CD14-positive monocyte (primary cell): Measurements from ENCODE around the gene GAS7. TPM values are rescaled to one million over a fixed set of nuclear protein-coding genes. Genes with fewer than 3 reads are reported as not detected.

Source experiments
- DNase-seq, 3 donors: peaks; one replicate each; pipeline ENCODE4 v3.0.0-alpha.2; 2011 to 2022
- H2AFZ ChIP-seq: 2 replicates; pipeline ENCODE4 v1.6.0; 2012; ENCODE audit warnings: mild to moderate bottlenecking, low read depth, low read length, inconsistent platforms; ENCODE audit not compliant: insufficient read depth, poor library complexity, severe bottlenecking
- H3K27ac ChIP-seq, 2 donors: 1 replicate in 1 of 2; 2 replicates in 1 of 2; pipeline ENCODE4 v1.5.1; 2012 to 2013; ENCODE audit warnings: low read length in 2 of 2, control low read depth in 1 of 2, inconsistent platforms in 1 of 2, low read depth in 1 of 2, mild to moderate bottlenecking in 1 of 2
- H3K27me3 ChIP-seq, 2 donors: one replicate each; pipeline versions ENCODE4 v1.6.0 to v1.6.1; 2011 to 2013; ENCODE audit warnings: low read length in 2 of 2; ENCODE audit not compliant: control insufficient read depth in 2 of 2, insufficient read depth in 2 of 2
- H3K36me3 ChIP-seq, 2 donors: replicated peaks in 1 of 2; 1 replicate in 1 of 2; 2 replicates in 1 of 2; pipeline versions ENCODE4 v1.5.1 to v1.6.1; 2012 to 2013; ENCODE audit warnings: low read length in 2 of 2, control low read depth in 1 of 2, inconsistent platforms in 1 of 2, mild to moderate bottlenecking in 1 of 2; ENCODE audit not compliant: insufficient read depth in 2 of 2, control insufficient read depth in 1 of 2
- H3K4me1 ChIP-seq, 2 donors: 1 replicate in 1 of 2; 2 replicates in 1 of 2; pipeline versions ENCODE4 v1.5.1 to v1.6.1; 2012 to 2013; ENCODE audit warnings: low read length in 2 of 2, control low read depth in 1 of 2, inconsistent platforms in 1 of 2, mild to moderate bottlenecking in 1 of 2, moderate library complexity in 1 of 2; ENCODE audit not compliant: insufficient read depth in 2 of 2, control insufficient read depth in 1 of 2
- H3K4me2 ChIP-seq: replicated peaks from 2 replicates; pipeline ENCODE3; 2012; ENCODE audit warnings: low read length, moderate library complexity, mild to moderate bottlenecking; ENCODE audit not compliant: poor library complexity, severe bottlenecking; ENCODE audit errors: extremely low read depth
- H3K4me3 ChIP-seq, 3 experiments: fragments of 200-600 bp in 1 of 3; sonication (generic) in 1 of 3; replicated peaks in 1 of 3; 1 replicate in 2 of 3; 2 replicates in 1 of 3; pipeline ENCODE4 v1.5.1; 2011 to 2013; ENCODE audit warnings: low read length in 3 of 3, mild to moderate bottlenecking in 3 of 3, control low read depth in 2 of 3, low read depth in 2 of 3, inconsistent platforms in 1 of 3, moderate library complexity in 1 of 3
- H3K79me2 ChIP-seq: 2 replicates; pipeline ENCODE4 v1.6.0; 2012; ENCODE audit warnings: mild to moderate bottlenecking, control low read depth, inconsistent platforms, low read length, moderate library complexity; ENCODE audit not compliant: insufficient read depth
- H3K9ac ChIP-seq: 2 replicates; pipeline ENCODE4 v1.6.0; 2017; ENCODE audit warnings: low read length, mild to moderate bottlenecking; ENCODE audit not compliant: insufficient read depth, poor library complexity, severe bottlenecking
- H3K9me3 ChIP-seq, 2 donors: replicated peaks in 1 of 2; 1 replicate in 1 of 2; 2 replicates in 1 of 2; pipeline versions ENCODE4 v1.5.1 to v1.6.1; 2012 to 2013; ENCODE audit warnings: low read length in 2 of 2, control low read depth in 1 of 2; ENCODE audit not compliant: control insufficient read depth in 1 of 2, insufficient read depth in 1 of 2
- H4K20me1 ChIP-seq: 2 replicates; pipeline ENCODE4 v1.6.0; 2012; ENCODE audit warnings: mild to moderate bottlenecking, low read length, control low read depth, moderate library complexity; ENCODE audit not compliant: insufficient read depth
- H3K27ac Mint-ChIP-seq, 7 donors: one replicate each; pipeline ENCODE4 v1.8.0; 2020; ENCODE audit warnings: mild to moderate bottlenecking in 7 of 7, mixed read lengths in 7 of 7, moderate library complexity in 6 of 7, inconsistent platforms in 2 of 7
- H3K27me3 Mint-ChIP-seq, 3 donors: one replicate each; pipeline ENCODE4 v1.8.0; 2021 to 2022; ENCODE audit warnings: low read depth in 3 of 3, mild to moderate bottlenecking in 3 of 3, mixed read lengths in 3 of 3, moderate library complexity in 3 of 3, inconsistent platforms in 1 of 3
- H3K36me3 Mint-ChIP-seq, 2 donors: one replicate each; pipeline ENCODE4 v1.8.0; 2020; ENCODE audit warnings: mixed read lengths in 2 of 2, inconsistent platforms in 1 of 2, mild to moderate bottlenecking in 1 of 2
- H3K4me1 Mint-ChIP-seq: one replicate; pipeline ENCODE4 v1.8.0; 2020; ENCODE audit warnings: mild to moderate bottlenecking, mixed read lengths
- H3K4me3 Mint-ChIP-seq, 2 donors: one replicate each; pipeline ENCODE4 v1.8.0; 2020; ENCODE audit warnings: mild to moderate bottlenecking in 2 of 2, mixed read lengths in 2 of 2, moderate library complexity in 1 of 2
- H3K9me3 Mint-ChIP-seq, 7 donors: one replicate each; pipeline ENCODE4 v1.8.0; 2020 to 2022; ENCODE audit warnings: mixed read lengths in 7 of 7, mild to moderate bottlenecking in 6 of 7, moderate library complexity in 6 of 7, inconsistent platforms in 2 of 7
- WGBS: methylation state at CpG from one replicate; pipeline ENCODE4 v1.1.5; 2013; ENCODE audit warnings: missing lambda C conversion rate; ENCODE audit not compliant: insufficient coverage; 5-methylcytosine and 5-hydroxymethylcytosine counted together
- intact Hi-C, 2 donors: fragments of 100-400 bp; cut with micrococcal nuclease; formaldehyde crosslinking; loops; one replicate each; pipeline versions ENCODE4 v1.15.0 to v1.15.1; 2023
- polyA plus RNA-seq, 3 donors: library from polyadenylated mRNA; depleted of rRNA in 1 of 3; unstranded in 2 of 3; stranded (reverse) in 1 of 3; fragments of 300-500 nt in 2 of 3; fragments of >200 nt in 1 of 3; fragmentation: Illumina TruSeq in 2 of 3; gene quantifications; 1 replicate in 2 of 3; 2 replicates in 1 of 3; pipeline ENCODE4 v1.2.3, GENCODE V29; 2012 to 2021
- TF ChIP-seq, protein P1 (sequence below): fragments of 200-600 bp; IDR thresholded peaks from one replicate; pipeline ENCODE4 v1.8.0; 2022; ENCODE audit warnings: antibody characterized with exemption, mild to moderate bottlenecking

The GAS7 gene
- polyA plus RNA-seq, 3 donors: 53.1 to 91.9 (median 66.6) TPM

- Histone ChIP-seq H3K9me3 (no peaks in the 10 kb centered on the region), H3K27ac (peak overlapping the region in 1 of 2 donors; percentile 40), H3K79me2 (peaks cover 88% of the 10 kb centered on the region), H3K27me3 (no peaks in the 10 kb centered on the region), H3K4me3 (no peak overlapping the region), H3K36me3 (peaks cover 43 to 62% of the 10 kb centered on the region in 2 donors), H3K4me1 (peaks cover 35 to 36% of the 10 kb centered on the region in 2 donors), H3K9ac (no peak overlapping the region), H4K20me1 (peaks cover 98% of the 10 kb centered on the region), H3K4me2 (no peak overlapping the region), H2AFZ (no peak overlapping the region)
- peak in 1 of 3 donors; percentile 22 for DNase-seq
- intact Hi-C loops: loop anchor here in 1 of 2 donors (5.0 kb wide), 1 partner anchor 245 kb away; no protein-coding TSS in a partner anchor
- Mint-ChIP-seq H3K4me3 (no peak overlapping the region), H3K27ac (peak overlapping the region; percentile 36 to 88 (median 58)), H3K36me3 (peaks cover 58 to 79% of the 10 kb centered on the region in 2 donors), H3K9me3 (peaks cover 0 to 2% (median 0%) of the 10 kb centered on the region in 7 donors), H3K27me3 (peaks cover 0 to 2% (median 1%) of the 10 kb centered on the region in 3 donors), H3K4me1 (peaks cover 58% of the 10 kb centered on the region)
- 42% methylated on average over 2 of the region's 3 CpGs for WGBS
- TF ChIP-seq, protein P1, sequence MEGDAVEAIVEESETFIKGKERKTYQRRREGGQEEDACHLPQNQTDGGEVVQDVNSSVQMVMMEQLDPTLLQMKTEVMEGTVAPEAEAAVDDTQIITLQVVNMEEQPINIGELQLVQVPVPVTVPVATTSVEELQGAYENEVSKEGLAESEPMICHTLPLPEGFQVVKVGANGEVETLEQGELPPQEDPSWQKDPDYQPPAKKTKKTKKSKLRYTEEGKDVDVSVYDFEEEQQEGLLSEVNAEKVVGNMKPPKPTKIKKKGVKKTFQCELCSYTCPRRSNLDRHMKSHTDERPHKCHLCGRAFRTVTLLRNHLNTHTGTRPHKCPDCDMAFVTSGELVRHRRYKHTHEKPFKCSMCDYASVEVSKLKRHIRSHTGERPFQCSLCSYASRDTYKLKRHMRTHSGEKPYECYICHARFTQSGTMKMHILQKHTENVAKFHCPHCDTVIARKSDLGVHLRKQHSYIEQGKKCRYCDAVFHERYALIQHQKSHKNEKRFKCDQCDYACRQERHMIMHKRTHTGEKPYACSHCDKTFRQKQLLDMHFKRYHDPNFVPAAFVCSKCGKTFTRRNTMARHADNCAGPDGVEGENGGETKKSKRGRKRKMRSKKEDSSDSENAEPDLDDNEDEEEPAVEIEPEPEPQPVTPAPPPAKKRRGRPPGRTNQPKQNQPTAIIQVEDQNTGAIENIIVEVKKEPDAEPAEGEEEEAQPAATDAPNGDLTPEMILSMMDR: peak; percentile 16
These were observed 216.2 kb downstream of the GAS7 start for GRCh38 chr17:9982159-9982558.

GRCh38 chr17:9981344-9981915, 217.0 kb downstream of the GAS7 start:
- H3K9ac ChIP-seq: no peak overlapping the region
- no peak for DNase-seq
- Mint-ChIP-seq H3K27me3 (peaks cover 0 to 2% (median 1%) of the 10 kb centered on the region in 3 donors), H3K4me3 (no peak overlapping the region), H3K9me3 (peaks cover 0 to 2% (median 0%) of the 10 kb centered on the region in 7 donors), H3K36me3 (peaks cover 52 to 76% of the 10 kb centered on the region in 2 donors), H3K4me1 (peaks cover 58% of the 10 kb centered on the region), H3K27ac (peak overlapping the region in 6 of 7 donors; percentile 46 to 88 (median 74))
- H3K4me1 ChIP-seq: peaks cover 35 to 36% of the 10 kb centered on the region in 2 donors
- peak overlapping the region in 1 of 2 donors; percentile 40 for H3K27ac ChIP-seq
- peaks cover 87% of the 10 kb centered on the region for H3K79me2 ChIP-seq
- TF ChIP-seq, protein P1: no peak
- no peak overlapping the region for H3K4me2 ChIP-seq
- intact Hi-C loops: loop anchor here in 1 of 2 donors (5.0 kb wide), 1 partner anchor 246 kb away; no protein-coding TSS in a partner anchor
- no peaks in the 10 kb centered on the region for H3K9me3 ChIP-seq
- H3K36me3 ChIP-seq: peaks cover 43 to 56% of the 10 kb centered on the region in 2 donors
- H2AFZ ChIP-seq: no peak overlapping the region
- H4K20me1 ChIP-seq: peaks cover 98% of the 10 kb centered on the region
- H3K27me3 ChIP-seq: no peaks in the 10 kb centered on the region
- WGBS: 91% methylated on average over 3 of the region's 4 CpGs
- no peak overlapping the region for H3K4me3 ChIP-seq
